ENCODE data around the gene OR8B4.

GRCh38 chr11:124384399-124384798 is 40.3 kb downstream of the OR8B4 start, which contains the start of gene OR8B2:
- no peak for TF ChIP-seq CTCF (IDR thresholded peaks at IDR 0.05)
- TF ChIP-seq EZH2 (IDR thresholded peaks at IDR 0.05; ENCODE audit: borderline replicate concordance, insufficient read depth, low read depth, low read length, poor library complexity, severe bottlenecking), result no peak

Data from B cell (primary cell).